Hepatocyte (in vitro differentiated cells): ENCODE data around the gene AANAT. TPM values are rescaled to one million over a fixed set of nuclear protein-coding genes. Genes with fewer than 3 reads are reported as not detected.
"Not testable (repeated sequence)": the region's sequence is repeated elsewhere in the genome, so short reads cannot be mapped to it uniquely, and the experiment has no call there.

Experiments
- DNase-seq: peaks from one replicate; pipeline ENCODE4 v3.0.0-alpha.2; 2016; ENCODE audit warnings: low spot score
- H2AFZ ChIP-seq: fragments of 200-600 bp; sonication (generic); 2 replicates; pipeline ENCODE4 v1.6.0; 2016; ENCODE audit warnings: antibody characterized with exemption, mild to moderate bottlenecking
- H3K27ac ChIP-seq: fragments of 200-600 bp; sonication (generic); 2 replicates; pipeline ENCODE4 v1.5.1; 2016; ENCODE audit warnings: mild to moderate bottlenecking
- H3K27me3 ChIP-seq: fragments of 200-600 bp; sonication (generic); 2 replicates; pipeline ENCODE4 v1.6.1; 2016
- H3K36me3 ChIP-seq: fragments of 200-600 bp; sonication (generic); replicated peaks from 2 replicates; pipeline ENCODE4 v1.5.1; 2016; ENCODE audit warnings: low read depth; ENCODE audit not compliant: insufficient read depth
- H3K4me1 ChIP-seq: fragments of 200-600 bp; sonication (generic); 2 replicates; pipeline ENCODE4 v1.5.1; 2016; ENCODE audit warnings: mild to moderate bottlenecking, moderate library complexity; ENCODE audit not compliant: insufficient read depth
- H3K4me2 ChIP-seq: fragments of 200-600 bp; sonication (generic); 2 replicates; pipeline ENCODE4 v1.6.0; 2016
- H3K4me3 ChIP-seq: fragments of 200-600 bp; sonication (generic); 2 replicates; pipeline ENCODE4 v1.5.1; 2016; ENCODE audit warnings: mild to moderate bottlenecking
- H3K79me2 ChIP-seq: fragments of 200-600 bp; sonication (generic); 2 replicates; pipeline ENCODE4 v1.6.0; 2017; ENCODE audit warnings: mild to moderate bottlenecking
- H3K9me2 ChIP-seq: fragments of 200-600 bp; sonication (generic); replicated peaks from 2 replicates; pipeline ENCODE4 v1.6.0; 2017; ENCODE audit warnings: mild to moderate bottlenecking; ENCODE audit not compliant: insufficient read depth
- H3K9me3 ChIP-seq: fragments of 200-600 bp; sonication (generic); 2 replicates; pipeline ENCODE4 v1.5.1; 2016; ENCODE audit warnings: low read depth, mild to moderate bottlenecking
- H4K20me1 ChIP-seq: fragments of 200-600 bp; sonication (generic); 2 replicates; pipeline ENCODE4 v1.6.0; 2016; ENCODE audit warnings: mild to moderate bottlenecking; ENCODE audit not compliant: insufficient read depth, poor library complexity, severe bottlenecking
- EZH2 ChIP-seq: fragments of 200-600 bp; sonication (generic); IDR thresholded peaks from 2 replicates; pipeline ENCODE4 v1.6.1; 2016; ENCODE audit warnings: antibody characterized with exemption, mild to moderate bottlenecking, borderline replicate concordance
- EZH2phosphoT487 ChIP-seq: fragments of 200-600 bp; sonication (generic); IDR thresholded peaks from one replicate; pipeline ENCODE4 v1.6.1; 2018; ENCODE audit warnings: antibody characterized with exemption, mild to moderate bottlenecking, low read depth, moderate library complexity; ENCODE audit not compliant: unreplicated experiment, severe bottlenecking
- WGBS: methylation state at CpG from one replicate; pipeline ENCODE4 v1.1.6; 2016; ENCODE audit warnings: low lambda C conversion rate; ENCODE audit errors: missing lambda C conversion rate; 5-methylcytosine and 5-hydroxymethylcytosine counted together
- polyA plus RNA-seq: library from polyadenylated mRNA; unstranded; fragments of >200 nt; fragmentation: Nextera tagmentation; extraction: Ambion mirVana; gene quantifications from 2 replicates; pipeline ENCODE4 v1.2.1, GENCODE V29; 2016
- total RNA-seq: library from RNA; depleted of rRNA; stranded (reverse); fragments of >200 nt; gene quantifications from 2 replicates; pipeline ENCODE4 v1.2.3, GENCODE V29; 2014
- TF ChIP-seq, protein P1 (sequence below): fragments of 200-600 bp; sonication (generic); IDR thresholded peaks from 2 replicates; pipeline ENCODE4 v1.5.1; 2016; ENCODE audit warnings: antibody characterized with exemption, mild to moderate bottlenecking; ENCODE audit not compliant: poor library complexity

AANAT gene
- total and polyA plus RNA-seq, 2 experiments from 2014 or later = not detected

DNA sequence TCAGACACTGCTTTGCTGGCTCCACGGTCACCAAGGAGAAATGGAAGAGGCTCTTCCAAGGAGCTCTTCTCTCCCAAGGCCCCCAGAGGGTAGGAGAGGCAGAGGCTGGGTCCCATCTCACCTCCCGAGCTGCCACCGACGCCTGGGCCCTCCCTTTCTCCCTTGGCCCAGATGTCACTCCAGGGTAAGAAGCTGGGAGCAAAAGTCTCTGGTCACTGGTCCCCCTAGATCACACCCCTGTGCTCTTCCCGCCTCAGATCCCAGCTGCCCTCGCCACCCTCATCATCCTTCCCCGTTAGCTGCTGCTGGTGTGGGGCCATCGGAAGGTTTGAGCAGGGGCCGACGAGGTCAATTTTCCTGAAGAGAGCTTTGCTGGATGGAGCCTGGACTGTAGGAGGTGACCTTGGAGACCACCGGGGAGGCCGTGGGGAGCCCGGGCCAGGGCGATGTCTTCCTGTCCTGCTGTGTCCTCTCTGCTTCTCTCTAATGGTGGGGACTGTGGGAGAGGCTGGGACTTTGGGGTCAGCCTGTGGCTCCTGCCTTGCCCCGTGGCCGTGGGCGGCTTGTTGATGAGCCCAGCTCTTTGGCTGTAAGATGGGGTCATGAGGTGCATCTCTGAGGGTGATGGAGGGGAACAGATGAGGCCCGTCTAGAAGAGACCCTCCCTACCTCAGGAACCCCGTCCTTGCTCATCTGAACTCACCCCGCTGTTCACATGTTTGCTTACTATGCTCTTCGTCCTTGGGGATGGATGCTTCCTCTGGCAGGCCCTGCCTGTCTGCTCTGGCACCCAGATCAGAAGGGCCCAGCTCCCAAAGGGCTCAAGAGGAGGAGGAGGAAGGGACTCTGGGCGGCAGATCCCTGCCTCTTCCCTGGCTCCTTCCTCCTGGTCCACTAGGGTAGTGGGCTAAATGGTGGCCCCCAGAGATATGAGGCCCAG is 45.2 kb downstream of the AANAT start:
- Histone ChIP-seq H3K27me3 (no peaks in the 10 kb centered on the region), H2AFZ (no peak overlapping the region), H3K36me3 (no peaks in the 10 kb centered on the region), H4K20me1 (no peaks in the 10 kb centered on the region), H3K4me3 (no peak overlapping the region), H3K4me2 (no peak overlapping the region), H3K4me1 (peaks cover 4% of the 10 kb centered on the region), H3K9me2 (no peaks in the 10 kb centered on the region), H3K79me2 (no peaks in the 10 kb centered on the region), H3K27ac (no peak overlapping the region), H3K9me3 (no peaks in the 10 kb centered on the region)
- peak; percentile 1 for DNase-seq
- TF ChIP-seq, protein P1, sequence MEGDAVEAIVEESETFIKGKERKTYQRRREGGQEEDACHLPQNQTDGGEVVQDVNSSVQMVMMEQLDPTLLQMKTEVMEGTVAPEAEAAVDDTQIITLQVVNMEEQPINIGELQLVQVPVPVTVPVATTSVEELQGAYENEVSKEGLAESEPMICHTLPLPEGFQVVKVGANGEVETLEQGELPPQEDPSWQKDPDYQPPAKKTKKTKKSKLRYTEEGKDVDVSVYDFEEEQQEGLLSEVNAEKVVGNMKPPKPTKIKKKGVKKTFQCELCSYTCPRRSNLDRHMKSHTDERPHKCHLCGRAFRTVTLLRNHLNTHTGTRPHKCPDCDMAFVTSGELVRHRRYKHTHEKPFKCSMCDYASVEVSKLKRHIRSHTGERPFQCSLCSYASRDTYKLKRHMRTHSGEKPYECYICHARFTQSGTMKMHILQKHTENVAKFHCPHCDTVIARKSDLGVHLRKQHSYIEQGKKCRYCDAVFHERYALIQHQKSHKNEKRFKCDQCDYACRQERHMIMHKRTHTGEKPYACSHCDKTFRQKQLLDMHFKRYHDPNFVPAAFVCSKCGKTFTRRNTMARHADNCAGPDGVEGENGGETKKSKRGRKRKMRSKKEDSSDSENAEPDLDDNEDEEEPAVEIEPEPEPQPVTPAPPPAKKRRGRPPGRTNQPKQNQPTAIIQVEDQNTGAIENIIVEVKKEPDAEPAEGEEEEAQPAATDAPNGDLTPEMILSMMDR = no peak
- WGBS = 85% methylated on average over 22 of the region's 22 CpGs

DNA sequence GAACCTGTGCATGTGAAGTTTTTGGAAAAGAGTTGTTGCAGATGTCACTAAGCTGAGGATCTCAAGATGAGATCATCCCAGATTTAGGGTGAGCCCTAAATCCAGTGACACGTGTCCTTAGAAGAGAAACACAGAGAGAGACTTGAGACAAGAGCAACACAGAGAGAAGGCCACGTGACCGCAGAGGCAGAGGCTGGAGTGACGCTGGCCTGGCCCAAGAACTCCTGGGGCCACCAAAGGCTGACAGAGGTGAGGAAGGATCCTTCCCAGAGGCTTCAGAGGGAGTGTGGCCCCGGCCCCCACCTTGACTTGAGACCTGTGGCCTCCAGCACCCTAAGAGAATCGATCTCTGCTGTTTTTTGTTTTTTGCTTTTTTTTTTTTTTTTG is 45.9 kb downstream of the AANAT start:
- Histone ChIP-seq H4K20me1 (no peaks in the 10 kb centered on the region), H3K27me3 (no peaks in the 10 kb centered on the region), H3K4me2 (no peak overlapping the region), H3K36me3 (no peaks in the 10 kb centered on the region), H3K9me2 (no peaks in the 10 kb centered on the region), H2AFZ (no peak overlapping the region), H3K79me2 (no peaks in the 10 kb centered on the region), H3K4me1 (peaks cover 4% of the 10 kb centered on the region), H3K4me3 (no peak overlapping the region), H3K27ac (no peak overlapping the region), H3K9me3 (no peaks in the 10 kb centered on the region)
- WGBS = 79% methylated on average over 6 of the region's 6 CpGs
- peak; percentile 2 for DNase-seq
- TF ChIP-seq, protein P1 = no peak
- TF ChIP-seq EZH2phosphoT487 (no peak), EZH2 (no peak)

DNA sequence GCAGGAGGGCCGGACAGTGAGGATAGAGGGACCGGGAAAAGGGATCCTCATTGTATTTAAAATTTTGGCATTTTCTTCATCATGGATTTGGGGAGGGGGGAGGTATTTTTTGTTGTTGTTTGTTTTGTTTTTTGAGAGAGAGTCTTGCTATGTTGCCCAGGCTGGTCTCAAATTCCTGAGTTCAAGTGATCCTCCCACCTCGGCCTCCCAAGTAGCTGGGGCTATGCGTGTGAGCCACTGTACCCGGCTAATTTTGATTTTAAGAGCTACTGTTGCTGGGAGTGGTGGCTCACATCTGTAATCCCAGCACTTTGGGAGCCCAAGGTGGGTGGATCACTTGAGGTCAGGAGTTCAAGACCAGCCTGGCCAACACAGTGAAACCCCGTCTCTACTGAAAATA is 47.0 kb downstream of the AANAT start:
- DNase-seq, H3K4me3 ChIP-seq, H3K36me3 ChIP-seq, H3K4me1 ChIP-seq, H3K4me2 ChIP-seq, H3K79me2 ChIP-seq, H4K20me1 ChIP-seq, H3K27me3 ChIP-seq, H3K9me3 ChIP-seq, H3K27ac ChIP-seq, H3K9me2 ChIP-seq, H2AFZ ChIP-seq: not testable (repeated sequence)
- 89% methylated on average over 6 of the region's 6 CpGs for WGBS

DNA sequence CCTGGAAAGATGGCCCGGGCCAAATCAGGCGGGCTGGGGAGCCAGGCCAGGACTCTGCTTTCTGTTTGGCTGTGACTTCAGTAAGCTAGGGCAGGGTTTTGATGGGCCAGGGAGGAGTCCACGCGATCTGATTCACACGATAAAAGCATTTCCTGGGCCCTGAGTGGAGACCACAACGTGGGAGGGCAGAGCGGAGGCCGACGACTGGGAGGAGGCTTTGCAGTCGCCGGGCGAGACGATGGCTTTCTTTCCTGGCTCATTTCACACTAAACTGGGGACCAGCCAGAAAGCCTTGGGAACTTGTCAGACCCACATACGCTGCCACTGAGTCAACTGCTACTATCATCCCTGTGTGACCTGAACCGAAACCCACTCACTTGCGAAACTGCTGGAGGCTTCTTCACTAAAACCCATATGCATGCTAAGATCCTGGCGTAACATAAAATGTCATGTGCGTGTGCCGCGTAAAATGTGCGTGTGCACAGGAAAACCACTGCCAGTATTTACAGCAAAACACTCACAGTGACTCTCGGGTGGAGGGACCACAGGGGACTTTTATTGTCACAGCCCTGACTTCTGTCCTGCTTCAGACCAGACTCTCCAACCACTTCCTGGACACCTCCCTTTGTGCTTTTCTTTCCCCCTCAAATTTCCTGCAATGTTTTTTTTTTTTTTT is 48.0 kb downstream of the AANAT start:
- H3K4me1 ChIP-seq = peaks cover 4% of the 10 kb centered on the region
- no peaks in the 10 kb centered on the region for H3K79me2 ChIP-seq
- H3K4me2 ChIP-seq = no peak overlapping the region
- no peak for DNase-seq
- no peaks in the 10 kb centered on the region for H3K27me3 ChIP-seq
- no peaks in the 10 kb centered on the region for H4K20me1 ChIP-seq
- no peak overlapping the region for H3K27ac ChIP-seq
- 89% methylated on average over 22 of the region's 22 CpGs for WGBS
- no peaks in the 10 kb centered on the region for H3K36me3 ChIP-seq
- no peak overlapping the region for H3K4me3 ChIP-seq
- no peak overlapping the region for H2AFZ ChIP-seq
- H3K9me3 ChIP-seq = no peaks in the 10 kb centered on the region
- TF ChIP-seq EZH2phosphoT487 = no peak
- TF ChIP-seq, protein P1 = no peak
- no peak for TF ChIP-seq EZH2
- H3K9me2 ChIP-seq = no peaks in the 10 kb centered on the region
